Measurements from ENCODE around the gene GABRE.

Gene GABRE

GRCh38 chrX:151997539-151997938 is 23.1 kb upstream of the GABRE start:
- H2AFZ ChIP-seq (ENCODE audit: low read length) = no peak overlapping the region
- no peaks in the 10 kb centered on the region for H3K79me2 ChIP-seq (ENCODE audit: low read length)
- H3K9ac ChIP-seq (ENCODE audit: low read length) = no peak overlapping the region
- no peaks in the 10 kb centered on the region for H4K20me1 ChIP-seq (ENCODE audit: insufficient read depth, low read length)
- H3K27ac ChIP-seq (ENCODE audit: low read length) = no peak overlapping the region
- DNase-seq = no peak
- no peaks in the 10 kb centered on the region for H3F3A ChIP-seq (ENCODE audit: insufficient read depth, low read length)
- H3K4me2 ChIP-seq (ENCODE audit: low read depth, low read length) = no peak overlapping the region
- H3K27me3 ChIP-seq (replicated peaks; ENCODE audit: insufficient read depth, low read length) = no peaks in the 10 kb centered on the region
- no peak overlapping the region for H3K4me3 ChIP-seq (ENCODE audit: low read length)
- no peaks in the 10 kb centered on the region for H3K9me3 ChIP-seq (replicated peaks; ENCODE audit: insufficient read depth, low read length)
- H3K4me1 ChIP-seq (ENCODE audit: low read length) = no peaks in the 10 kb centered on the region
- no peaks in the 10 kb centered on the region for H3K9me2 ChIP-seq (replicated peaks; ENCODE audit: insufficient read depth, low read length)
- H3K36me3 ChIP-seq (replicated peaks; ENCODE audit: insufficient read depth, low read length) = no peaks in the 10 kb centered on the region
- TF ChIP-seq EZH2phosphoT487 (IDR thresholded peaks at IDR 0.05; ENCODE audit: low read length) (no peak), CTCF (IDR thresholded peaks at IDR 0.05; ENCODE audit: low read length) (no peak), EZH2 (optimal IDR thresholded peaks at IDR 0.05; ENCODE audit: low read depth, low read length) (no peak)

GRCh38 chrX:151996347-151996746 is 21.9 kb upstream of the GABRE start:
- no peaks in the 10 kb centered on the region for H3K36me3 ChIP-seq (replicated peaks; ENCODE audit: insufficient read depth, low read length)
- no peak overlapping the region for H3K4me3 ChIP-seq (ENCODE audit: low read length)
- no peak overlapping the region for H3K4me2 ChIP-seq (ENCODE audit: low read depth, low read length)
- no peak overlapping the region for H3K9ac ChIP-seq (ENCODE audit: low read length)
- H3K9me2 ChIP-seq (replicated peaks; ENCODE audit: insufficient read depth, low read length) = no peaks in the 10 kb centered on the region
- H4K20me1 ChIP-seq (ENCODE audit: insufficient read depth, low read length) = no peaks in the 10 kb centered on the region
- H3K27ac ChIP-seq (ENCODE audit: low read length) = no peak overlapping the region
- no peaks in the 10 kb centered on the region for H3F3A ChIP-seq (ENCODE audit: insufficient read depth, low read length)
- no peaks in the 10 kb centered on the region for H3K79me2 ChIP-seq (ENCODE audit: low read length)
- no peaks in the 10 kb centered on the region for H3K27me3 ChIP-seq (replicated peaks; ENCODE audit: insufficient read depth, low read length)
- no peaks in the 10 kb centered on the region for H3K9me3 ChIP-seq (replicated peaks; ENCODE audit: insufficient read depth, low read length)
- no peak overlapping the region for H2AFZ ChIP-seq (ENCODE audit: low read length)
- H3K4me1 ChIP-seq (ENCODE audit: low read length) = no peaks in the 10 kb centered on the region
- no peak for TF ChIP-seq EZH2phosphoT487 (IDR thresholded peaks at IDR 0.05; ENCODE audit: low read length)
- TF ChIP-seq CTCF (IDR thresholded peaks at IDR 0.05; ENCODE audit: low read length) = no peak
- TF ChIP-seq EZH2 (optimal IDR thresholded peaks at IDR 0.05; ENCODE audit: low read depth, low read length) = no peak
- DNase-seq = no peak

- Histone ChIP-seq H3K4me2 (ENCODE audit: low read depth, low read length) (no peak overlapping the region), H2AFZ (ENCODE audit: low read length) (no peak overlapping the region), H3K9me3 (replicated peaks; ENCODE audit: insufficient read depth, low read length) (no peaks in the 10 kb centered on the region), H3K9ac (ENCODE audit: low read length) (no peak overlapping the region), H3K4me3 (ENCODE audit: low read length) (no peak overlapping the region), H3K9me2 (replicated peaks; ENCODE audit: insufficient read depth, low read length) (no peaks in the 10 kb centered on the region), H3K4me1 (ENCODE audit: low read length) (no peaks in the 10 kb centered on the region), H4K20me1 (ENCODE audit: insufficient read depth, low read length) (no peaks in the 10 kb centered on the region), H3K36me3 (replicated peaks; ENCODE audit: insufficient read depth, low read length) (no peaks in the 10 kb centered on the region), H3K27me3 (replicated peaks; ENCODE audit: insufficient read depth, low read length) (no peaks in the 10 kb centered on the region), H3F3A (ENCODE audit: insufficient read depth, low read length) (no peaks in the 10 kb centered on the region), H3K79me2 (ENCODE audit: low read length) (no peaks in the 10 kb centered on the region), H3K27ac (ENCODE audit: low read length) (no peak overlapping the region)
- DNase-seq = no peak
- TF ChIP-seq CTCF (IDR thresholded peaks at IDR 0.05; ENCODE audit: low read length) (no peak), EZH2phosphoT487 (IDR thresholded peaks at IDR 0.05; ENCODE audit: low read length) (no peak), EZH2 (optimal IDR thresholded peaks at IDR 0.05; ENCODE audit: low read depth, low read length) (no peak)
Observed at GRCh38 chrX:151994476-151994875, 20.0 kb upstream of the GABRE start.
